Endothelial cell (in vitro differentiated cells): ENCODE data around the gene ERC2. TPM values are rescaled to one million over a fixed set of nuclear protein-coding genes. Genes with fewer than 3 reads are reported as not detected.

Source experiments
- DNase-seq: peaks from one replicate; pipeline ENCODE4 v3.0.0; 2021; ENCODE audit warnings: low spot score
- H3K27ac Mint-ChIP-seq: one replicate; pipeline ENCODE4 v1.8.0; 2021; ENCODE audit warnings: mixed read lengths, inconsistent platforms; ENCODE audit not compliant: unreplicated experiment
- H3K27me3 Mint-ChIP-seq: one replicate; pipeline ENCODE4 v1.8.0; 2021; ENCODE audit warnings: mild to moderate bottlenecking, moderate library complexity, mixed read lengths, inconsistent platforms; ENCODE audit not compliant: unreplicated experiment
- H3K36me3 Mint-ChIP-seq: one replicate; pipeline ENCODE4 v1.8.0; 2021; ENCODE audit warnings: mild to moderate bottlenecking, low read depth, mixed read lengths, inconsistent platforms; ENCODE audit not compliant: unreplicated experiment
- H3K4me1 Mint-ChIP-seq: one replicate; pipeline ENCODE4 v1.8.0; 2021; ENCODE audit warnings: mild to moderate bottlenecking, mixed read lengths, inconsistent platforms; ENCODE audit not compliant: unreplicated experiment
- H3K4me3 Mint-ChIP-seq: one replicate; pipeline ENCODE4 v1.8.0; 2021; ENCODE audit warnings: mild to moderate bottlenecking, mixed read lengths, inconsistent platforms; ENCODE audit not compliant: unreplicated experiment
- H3K9me3 Mint-ChIP-seq: one replicate; pipeline ENCODE4 v1.8.0; 2021; ENCODE audit warnings: mixed read lengths, inconsistent platforms; ENCODE audit not compliant: unreplicated experiment
- CTCF ChIP-seq: fragments of 200-600 bp; sonication (generic); IDR thresholded peaks from one replicate; pipeline ENCODE4 v1.5.0; 2021; ENCODE audit warnings: antibody characterized with exemption; ENCODE audit not compliant: unreplicated experiment
- total RNA-seq: library from RNA; stranded (reverse); fragmentation: NEBNext Ultra II Directional; extraction: Animal tissue kit (Norgen Biotek cat#: 25700); gene quantifications from one replicate; pipeline ENCODE4 v1.2.1, GENCODE V29; 2021; ENCODE audit not compliant: unreplicated experiment

Gene ERC2
- total RNA-seq, 1 donor from 2014 or later = 20.5 TPM

- H3K27me3 Mint-ChIP-seq = no peaks in the 10 kb centered on the region
- H3K4me3 Mint-ChIP-seq = no peak overlapping the region
- no peaks in the 10 kb centered on the region for H3K4me1 Mint-ChIP-seq
- no peaks in the 10 kb centered on the region for H3K36me3 Mint-ChIP-seq
- H3K9me3 Mint-ChIP-seq = no peaks in the 10 kb centered on the region
- DNase-seq = no peak
- no peak overlapping the region for H3K27ac Mint-ChIP-seq
- TF ChIP-seq CTCF = no peak
Observed at GRCh38 chr3:55891106-55891505, 577.2 kb downstream of the ERC2 start.

- no peak overlapping the region for H3K27ac Mint-ChIP-seq
- H3K27me3 Mint-ChIP-seq = no peaks in the 10 kb centered on the region
- no peaks in the 10 kb centered on the region for H3K36me3 Mint-ChIP-seq
- TF ChIP-seq CTCF = no peak
- H3K4me1 Mint-ChIP-seq = no peaks in the 10 kb centered on the region
- no peak for DNase-seq
- H3K4me3 Mint-ChIP-seq = no peak overlapping the region
- no peaks in the 10 kb centered on the region for H3K9me3 Mint-ChIP-seq
Observed at GRCh38 chr3:55888282-55888885, 579.9 kb downstream of the ERC2 start.

GRCh38 chr3:55885721-55886120 is 582.5 kb downstream of the ERC2 start:
- no peak for TF ChIP-seq CTCF
- DNase-seq = no peak
- Mint-ChIP-seq H3K4me3 (no peak overlapping the region), H3K9me3 (no peaks in the 10 kb centered on the region), H3K27me3 (no peaks in the 10 kb centered on the region), H3K36me3 (no peaks in the 10 kb centered on the region), H3K27ac (no peak overlapping the region), H3K4me1 (peaks cover 2% of the 10 kb centered on the region)

DNA sequence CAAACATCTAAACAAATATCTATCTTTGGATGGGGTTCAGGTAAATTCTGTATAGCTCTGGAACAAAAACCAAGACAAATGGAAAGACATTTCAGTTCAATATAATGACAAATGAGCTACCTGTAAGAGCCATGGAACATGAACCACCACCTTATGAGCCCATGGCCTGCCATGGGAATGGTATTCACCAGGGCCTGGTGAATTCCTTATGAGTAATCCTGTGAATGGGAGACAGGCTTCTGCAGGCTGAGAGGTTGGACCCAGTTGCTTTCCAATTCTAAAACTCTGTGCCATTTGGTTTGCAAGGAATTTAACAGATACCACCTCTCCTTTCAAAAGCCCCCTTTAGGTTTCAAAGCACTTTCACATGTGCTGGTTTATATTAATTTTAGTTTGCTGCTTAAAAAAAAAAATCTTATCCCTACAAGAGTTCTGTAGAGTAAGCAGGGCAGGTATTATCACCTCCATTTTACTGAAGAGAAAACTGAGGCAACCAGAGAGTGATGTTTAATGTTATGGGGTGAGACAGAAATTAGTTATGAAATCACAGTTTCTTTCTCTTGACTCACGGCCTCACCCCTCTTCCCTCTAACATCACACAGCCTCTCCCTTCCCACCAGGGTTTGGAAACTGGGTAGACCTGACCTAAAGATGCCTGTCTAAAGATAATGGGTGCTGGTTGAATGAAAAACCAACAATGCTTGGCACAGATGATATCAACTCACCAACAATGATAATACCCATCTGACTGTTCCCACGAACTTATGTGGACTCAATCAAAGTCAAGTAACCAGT is 583.6 kb downstream of the ERC2 start:
- H3K27me3 Mint-ChIP-seq = no peaks in the 10 kb centered on the region
- no peak for DNase-seq
- no peaks in the 10 kb centered on the region for H3K9me3 Mint-ChIP-seq
- no peak for TF ChIP-seq CTCF
- H3K27ac Mint-ChIP-seq = no peak overlapping the region
- peaks cover 2% of the 10 kb centered on the region for H3K4me1 Mint-ChIP-seq
- H3K4me3 Mint-ChIP-seq = no peak overlapping the region
- no peaks in the 10 kb centered on the region for H3K36me3 Mint-ChIP-seq

- Mint-ChIP-seq H3K4me3 (no peak overlapping the region), H3K9me3 (no peaks in the 10 kb centered on the region), H3K27me3 (no peaks in the 10 kb centered on the region), H3K27ac (no peak overlapping the region), H3K36me3 (no peaks in the 10 kb centered on the region), H3K4me1 (peaks cover 2% of the 10 kb centered on the region)
- no peak for DNase-seq
- TF ChIP-seq CTCF = no peak
Observed at GRCh38 chr3:55884066-55884465, 584.2 kb downstream of the ERC2 start.
